GM23338 (cell line): ENCODE results near the gene ATIC. TPM values are rescaled to one million over a fixed set of nuclear protein-coding genes. Genes with fewer than 3 reads are reported as not detected.

Source experiments
- ATAC-seq: fragments of 200-7000 bp; cut with Tn5 transposase; 3 replicates; pipeline ENCODE4 v1.9.1; 2020
- DNase-seq: peaks from one replicate; pipeline ENCODE4 v3.0.0-alpha.2; 2015; ENCODE audit warnings: low spot score
- H2AFZ ChIP-seq: fragments of 200-600 bp; sonication (generic); 2 replicates; pipeline ENCODE4 v1.8.0; 2016; ENCODE audit warnings: antibody characterized with exemption, mild to moderate bottlenecking, moderate library complexity
- H3F3A ChIP-seq: fragments of 200-600 bp; sonication (generic); replicated peaks from 2 replicates; pipeline ENCODE4 v1.8.0; 2017; ENCODE audit warnings: antibody characterized with exemption, mixed run types, low read depth
- H3K27ac ChIP-seq: fragments of 200-600 bp; sonication (generic); 2 replicates; pipeline ENCODE4 v1.6.1; 2016; ENCODE audit warnings: low read depth
- H3K27me3 ChIP-seq: fragments of 200-600 bp; sonication (generic); 2 replicates; pipeline ENCODE4 v1.8.0; 2016; ENCODE audit warnings: mild to moderate bottlenecking, mixed run types, moderate library complexity; ENCODE audit not compliant: insufficient read depth
- H3K36me3 ChIP-seq: fragments of 200-600 bp; sonication (generic); 2 replicates; pipeline ENCODE4 v1.8.0; 2016; ENCODE audit warnings: mild to moderate bottlenecking; ENCODE audit not compliant: insufficient read depth
- H3K4me1 ChIP-seq: fragments of 200-600 bp; sonication (generic); 2 replicates; pipeline ENCODE4 v1.8.0; 2016; ENCODE audit warnings: mild to moderate bottlenecking, moderate library complexity; ENCODE audit not compliant: insufficient read depth
- H3K4me2 ChIP-seq: fragments of 200-600 bp; sonication (generic); 2 replicates; pipeline ENCODE4 v1.7.1; 2017; ENCODE audit warnings: mixed run types
- H3K4me3 ChIP-seq: fragments of 200-600 bp; sonication (generic); 2 replicates; pipeline ENCODE4 v1.6.1; 2016; ENCODE audit warnings: mixed run types
- H3K79me2 ChIP-seq: fragments of 200-600 bp; sonication (generic); replicated peaks from 2 replicates; pipeline ENCODE4 v1.8.0; 2017; ENCODE audit warnings: mild to moderate bottlenecking; ENCODE audit not compliant: insufficient read depth
- H3K9me2 ChIP-seq: fragments of 200-600 bp; sonication (generic); 2 replicates; pipeline ENCODE4 v1.8.0; 2017; ENCODE audit not compliant: insufficient read depth
- H4K20me1 ChIP-seq: fragments of 200-600 bp; sonication (generic); replicated peaks from 2 replicates; pipeline ENCODE4 v1.8.0; 2017; ENCODE audit warnings: mild to moderate bottlenecking; ENCODE audit not compliant: insufficient read depth
- H3K27ac Mint-ChIP-seq: 2 replicates; pipeline ENCODE4 v1.8.0; 2020; ENCODE audit warnings: inconsistent platforms, mild to moderate bottlenecking, moderate library complexity, mixed read lengths
- H3K27me3 Mint-ChIP-seq: 3 replicates; pipeline ENCODE4 v1.8.0; 2022; ENCODE audit warnings: low read depth, mild to moderate bottlenecking, moderate library complexity, mixed read lengths, inconsistent platforms; ENCODE audit not compliant: insufficient read depth, poor library complexity
- H3K36me3 Mint-ChIP-seq: 3 replicates; pipeline ENCODE4 v1.8.0; 2021; ENCODE audit warnings: low read depth, mild to moderate bottlenecking, inconsistent platforms, moderate library complexity, mixed read lengths
- H3K4me1 Mint-ChIP-seq: 3 replicates; pipeline ENCODE4 v1.8.0; 2020; ENCODE audit warnings: mild to moderate bottlenecking, inconsistent platforms, mixed read lengths
- H3K4me3 Mint-ChIP-seq: 3 replicates; pipeline ENCODE4 v1.8.0; 2021; ENCODE audit warnings: moderate library complexity, mild to moderate bottlenecking, inconsistent platforms, mixed read lengths
- H3K9me3 Mint-ChIP-seq: 3 replicates; pipeline ENCODE4 v1.8.0; 2020; ENCODE audit warnings: moderate library complexity, mild to moderate bottlenecking, inconsistent platforms, mixed read lengths
- CTCF ChIP-seq, 2 experiments: fragments of 200-600 bp in 1 of 2; sonication (generic) in 1 of 2; conservative IDR thresholded peaks; 2 replicates each; pipeline versions ENCODE4 v1.5.1 to v1.6.1; 2016 to 2017; ENCODE audit warnings: antibody characterized with exemption in 2 of 2, low read depth in 2 of 2, mild to moderate bottlenecking in 2 of 2, moderate library complexity in 1 of 2
- JUNB ChIP-seq: IDR thresholded peaks from one replicate; pipeline ENCODE4 v1.6.1; 2016; ENCODE audit warnings: antibody characterized with exemption; ENCODE audit not compliant: unreplicated experiment
- NANOG ChIP-seq: IDR thresholded peaks from 2 replicates; pipeline ENCODE4 v1.6.1; 2016; ENCODE audit warnings: antibody characterized with exemption, borderline replicate concordance
- POLR2AphosphoS5 ChIP-seq: IDR thresholded peaks from 2 replicates; pipeline ENCODE4 v1.6.1; 2016; ENCODE audit warnings: antibody characterized with exemption, low read depth
- REST ChIP-seq: IDR thresholded peaks from one replicate; pipeline ENCODE4 v1.6.1; 2018; ENCODE audit warnings: antibody characterized with exemption; ENCODE audit not compliant: unreplicated experiment
- ZNF114 ChIP-seq: fragments of 250-450 bp; sonication (Bioruptor Pico); IDR thresholded peaks from 2 replicates; pipeline ENCODE4 v1.5.0; 2020; ENCODE audit warnings: mild to moderate bottlenecking, moderate library complexity
- ZNF331 ChIP-seq: fragments of 250-450 bp; sonication (Bioruptor Pico); IDR thresholded peaks from 2 replicates; pipeline ENCODE4 v1.5.0; 2020; ENCODE audit warnings: low read depth, mild to moderate bottlenecking, moderate library complexity
- ZNF462 ChIP-seq: fragments of 250-450 bp; sonication (Bioruptor Pico); IDR thresholded peaks from 2 replicates; pipeline ENCODE4 v1.5.0; 2020; ENCODE audit warnings: mild to moderate bottlenecking, moderate library complexity
- polyA plus RNA-seq: library from polyadenylated mRNA; unstranded; fragments of >200 nt; fragmentation: Nextera tagmentation; extraction: Ambion mirVana; gene quantifications from 2 replicates; pipeline ENCODE4 v1.2.1, GENCODE V29; 2016
- total RNA-seq: library from RNA; depleted of rRNA; stranded (reverse); fragments of >200 nt; shearing (Covaris generic); gene quantifications from 2 replicates; pipeline ENCODE4 v1.2.3, GENCODE V29; 2014

ATIC gene
- total and polyA plus RNA-seq, 2 experiments from 2014 or later: 118 to 185 TPM

- Histone ChIP-seq H3K4me3 (no peak overlapping the region), H3K4me2 (no peak overlapping the region), H4K20me1 (no peaks in the 10 kb centered on the region; the same call in 1 of the 2 replicates), H3K4me1 (no peaks in the 10 kb centered on the region), H3K36me3 (peaks cover 38% of the 10 kb centered on the region; the same call in 1 of the 2 replicates), H3F3A (0 out of 2 replicates have a peak, but pooled peaks cover 5% of the 10 kb centered on the region), H2AFZ (no peak overlapping the region), H3K27ac (no peak overlapping the region), H3K27me3 (no peaks in the 10 kb centered on the region), H3K9me2 (no peaks in the 10 kb centered on the region), H3K79me2 (no peaks in the 10 kb centered on the region)
- Mint-ChIP-seq H3K4me1 (peaks cover 13% of the 10 kb centered on the region), H3K27me3 (no peaks in the 10 kb centered on the region), H3K9me3 (no peaks in the 10 kb centered on the region), H3K27ac (no peak overlapping the region), H3K36me3 (peaks cover 34% of the 10 kb centered on the region), H3K4me3 (no peak overlapping the region)
- ATAC-seq: no peak
- TF ChIP-seq POLR2AphosphoS5 (no peak), ZNF462 (CRISPR knock-in tag) (no peak), ZNF114 (CRISPR knock-in tag) (no peak), JUNB (no peak), ZNF331 (CRISPR knock-in tag) (no peak), CTCF (conservative IDR thresholded peaks at IDR 0.05; ENCODE audit: low read depth in 2 of 2) (no peak), REST (no peak), NANOG (no peak)
- DNase-seq: no peak
Measured at GRCh38 chr2:215360596-215360995, 48.7 kb downstream of the ATIC start.
